GM10266 (cell line): ENCODE measurements around the gene FAM3C.

Experiments
- DNase-seq: peaks from one replicate; pipeline ENCODE4 v3.0.0; 2012; ENCODE audit errors: extremely low spot score
- CTCF ChIP-seq: IDR thresholded peaks from 2 replicates; pipeline ENCODE4 v1.5.1; 2012; ENCODE audit warnings: mild to moderate bottlenecking, low read depth; ENCODE audit not compliant: control insufficient read depth, insufficient read depth; ENCODE audit errors: missing control alignments

Gene FAM3C

GRCh38 chr7:121306565-121306964, 89.5 kb downstream of the FAM3C start:
- TF ChIP-seq CTCF: no peak
- no peak for DNase-seq

DNA sequence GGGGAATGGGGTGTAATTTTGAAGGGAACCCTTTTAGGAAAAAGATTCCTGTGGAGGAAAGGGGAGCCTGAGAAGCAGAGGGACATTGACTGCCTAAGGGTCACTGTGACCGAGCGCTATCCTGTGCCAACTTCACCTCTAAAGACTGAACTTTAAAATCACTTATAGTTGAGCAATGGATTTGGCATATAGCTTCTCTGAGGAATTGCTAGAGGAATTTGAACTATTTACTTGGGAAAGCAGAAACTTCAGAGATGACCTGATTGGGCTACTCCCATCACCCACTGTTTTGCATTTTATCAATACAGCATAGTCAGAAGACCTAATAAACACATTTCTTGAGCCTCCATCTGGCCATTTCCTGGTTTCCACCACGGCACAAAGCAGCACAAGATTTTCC, 91.0 kb downstream of the FAM3C start:
- TF ChIP-seq CTCF: no peak
- no peak for DNase-seq

DNA sequence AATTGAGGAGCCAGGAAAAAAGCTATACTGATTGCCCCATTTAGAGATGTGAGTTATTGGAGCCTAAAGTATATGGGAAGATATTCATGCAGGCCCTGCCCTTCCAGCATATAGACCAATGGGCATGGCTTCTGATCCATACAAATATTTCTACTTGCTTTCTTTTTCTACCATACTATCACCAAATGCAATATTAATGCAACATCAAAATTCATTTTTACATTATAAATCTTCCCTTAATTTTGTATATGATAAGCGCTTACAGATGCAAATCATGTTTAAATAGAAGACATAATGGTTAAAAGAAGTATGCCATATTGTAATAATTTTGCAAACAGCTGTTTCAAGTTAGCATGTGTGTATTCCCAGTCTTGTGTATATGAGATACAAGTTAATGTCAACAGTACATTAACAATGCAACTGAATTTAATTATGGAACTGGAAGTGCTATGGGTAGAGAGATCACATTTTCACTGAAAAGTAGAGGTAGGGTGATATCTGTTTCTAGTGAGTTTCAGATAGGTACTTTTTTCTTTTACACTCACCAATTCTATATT, 91.9 kb downstream of the FAM3C start:
- DNase-seq: no peak
- TF ChIP-seq CTCF: no peak

DNA sequence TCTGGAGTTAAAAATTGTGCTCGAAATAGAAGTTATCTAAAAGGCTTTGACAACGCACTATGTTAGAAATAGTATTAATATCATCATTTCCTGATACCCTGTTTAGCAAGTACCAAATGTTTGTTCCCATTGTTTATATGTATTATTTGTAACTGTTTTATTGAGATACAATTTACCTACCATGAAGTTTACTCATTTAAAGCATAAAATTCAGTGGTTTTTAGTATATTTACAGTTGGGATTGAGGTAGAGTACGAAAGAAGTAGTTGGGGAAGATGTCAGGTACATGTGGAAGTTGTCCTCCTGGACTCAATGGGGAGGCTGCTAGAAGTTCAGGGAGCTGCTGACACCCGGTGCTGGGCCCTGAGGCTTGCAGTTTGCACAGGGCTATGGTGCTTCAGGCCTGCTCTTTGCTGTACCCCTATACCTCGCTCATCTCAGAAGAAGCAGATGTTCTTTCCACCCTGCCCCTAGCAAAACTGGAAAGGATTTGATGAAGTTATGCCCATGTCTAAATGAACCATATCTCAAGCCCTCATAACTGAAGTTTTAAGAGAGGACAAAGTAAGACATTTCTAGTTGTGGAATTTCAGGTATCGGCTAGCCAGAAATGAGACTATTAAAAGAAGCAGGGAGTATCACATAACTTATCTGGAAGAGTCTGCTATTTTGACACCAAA, 92.5 kb downstream of the FAM3C start:
- no peak for DNase-seq
- TF ChIP-seq CTCF: peak; percentile 6

GRCh38 chr7:121302214-121302745, 93.8 kb downstream of the FAM3C start:
- peak; percentile 13 for DNase-seq
- no peak for TF ChIP-seq CTCF

- no peak for TF ChIP-seq CTCF
- DNase-seq: no peak
These were observed 94.5 kb downstream of the FAM3C start for GRCh38 chr7:121301446-121302213.

DNA sequence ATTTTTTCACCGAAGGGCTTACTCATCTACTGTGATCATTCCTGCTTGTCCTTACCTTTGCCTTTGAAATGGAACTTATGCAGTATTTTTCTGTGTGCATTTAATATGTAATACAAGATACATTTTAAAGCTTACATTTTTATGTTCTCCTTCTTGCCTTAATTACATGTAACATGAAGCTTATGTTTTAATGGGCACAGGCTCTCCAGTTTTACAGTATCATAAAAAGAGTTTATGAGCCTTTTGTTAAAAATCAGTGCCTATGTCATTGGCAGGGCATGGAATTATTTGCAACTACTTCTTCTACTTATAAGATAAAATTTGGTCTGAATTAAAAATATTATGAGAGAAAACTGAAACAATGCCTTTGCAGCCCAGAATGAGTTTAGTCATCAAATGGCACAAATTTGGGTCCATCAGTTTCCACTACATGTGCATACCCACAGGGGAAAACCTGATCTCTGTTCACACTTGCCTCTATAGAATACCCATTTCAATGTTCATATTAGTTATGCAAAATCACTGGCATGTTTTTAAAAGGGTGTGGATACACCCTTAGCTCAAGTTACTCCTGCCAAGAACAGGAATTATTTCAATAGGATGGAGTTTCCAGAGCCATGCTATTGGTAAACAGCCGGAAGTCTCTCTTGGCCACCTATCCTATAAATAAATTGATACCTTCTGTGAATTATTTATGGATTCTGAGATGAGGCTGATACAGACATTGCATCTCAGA, 95.3 kb downstream of the FAM3C start:
- no peak for DNase-seq
- no peak for TF ChIP-seq CTCF
